ENCODE measurements around the gene PDXDC1.
"Not testable (repeated sequence)": the region's sequence is repeated elsewhere in the genome, so short reads cannot be mapped to it uniquely, and the experiment has no call there.

PDXDC1 gene

DNA sequence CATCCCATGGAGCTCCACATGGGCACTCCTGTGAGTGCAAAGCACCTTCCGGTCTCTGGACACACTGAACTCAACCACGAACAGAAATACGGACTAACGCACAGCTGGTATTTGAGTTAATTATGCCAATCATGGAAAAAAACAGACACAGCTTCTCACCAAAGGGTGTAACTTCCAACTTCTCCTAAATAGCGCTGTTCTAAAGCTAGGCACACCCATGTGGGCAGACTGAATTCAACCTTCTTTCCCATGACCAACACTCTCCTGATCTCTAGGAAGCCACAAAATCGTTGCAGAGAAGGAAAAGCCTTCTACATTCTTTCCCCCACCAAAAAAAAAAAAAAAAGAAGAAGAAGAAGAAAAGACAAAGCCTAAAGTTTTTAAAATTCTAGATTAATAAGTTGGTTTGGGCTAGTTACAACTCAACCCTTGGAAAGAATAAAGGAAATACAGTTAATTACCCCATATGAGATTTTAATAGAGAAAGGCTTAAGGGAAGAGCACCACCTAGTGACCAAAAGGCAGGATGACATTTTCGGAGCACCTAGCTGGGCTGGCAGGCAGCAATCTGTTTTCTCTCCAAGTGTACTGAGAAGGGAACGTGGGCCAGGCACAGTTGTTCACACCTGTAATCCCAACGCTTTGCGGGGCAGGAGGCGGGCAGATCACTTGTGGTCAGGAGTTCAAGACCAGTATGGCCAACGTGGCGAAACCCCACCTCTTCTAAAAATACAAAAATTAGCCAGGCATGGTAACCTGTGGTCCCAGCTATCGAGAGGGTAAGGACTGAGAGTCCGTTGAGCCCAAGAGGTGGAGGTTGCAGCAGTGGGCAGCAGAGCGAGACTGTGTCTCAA lies 97.3 kb downstream of the PDXDC1 start:
- H3K4me1 ChIP-seq (ENCODE audit: control insufficient read depth, insufficient read depth, low read length); H3K9me3 ChIP-seq (ENCODE audit: control insufficient read depth, insufficient read depth, low read length); H3K27me3 ChIP-seq (ENCODE audit: control insufficient read depth, insufficient read depth, low read length); H3K4me3 ChIP-seq (ENCODE audit: low read depth, low read length); H3K9ac ChIP-seq (ENCODE audit: low read depth, low read length): not testable (repeated sequence)
- H3K36me3 ChIP-seq (ENCODE audit: control insufficient read depth, insufficient read depth, low read length), result peaks cover 28% of the 10 kb centered on the region

DNA sequence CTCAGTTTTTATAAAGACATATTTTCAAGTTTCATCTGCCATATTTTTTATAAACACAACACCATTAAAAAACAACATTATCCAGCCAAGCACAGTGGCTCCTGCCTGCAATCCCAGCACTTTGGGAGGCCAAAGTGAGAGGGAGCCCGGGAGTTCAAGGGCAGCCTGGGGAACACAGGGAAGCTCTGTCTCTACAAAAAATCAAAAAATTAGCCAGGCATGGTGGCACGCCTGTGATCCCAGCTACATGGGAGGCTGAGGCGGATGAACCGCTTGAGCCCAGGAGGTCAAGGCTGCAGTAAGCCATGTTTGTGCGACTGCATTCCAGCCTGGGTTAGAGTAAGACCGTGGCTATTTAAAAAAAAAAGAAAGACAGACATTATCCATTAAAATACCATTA lies 98.3 kb downstream of the PDXDC1 start:
- Histone ChIP-seq H3K9ac (ENCODE audit: low read depth, low read length) (no peak overlapping the region), H3K4me3 (ENCODE audit: low read depth, low read length) (no peak overlapping the region), H3K4me1 (ENCODE audit: control insufficient read depth, insufficient read depth, low read length) (no peaks in the 10 kb centered on the region), H3K9me3 (ENCODE audit: control insufficient read depth, insufficient read depth, low read length) (no peaks in the 10 kb centered on the region), H3K36me3 (ENCODE audit: control insufficient read depth, insufficient read depth, low read length) (peaks cover 28% of the 10 kb centered on the region), H3K27me3 (ENCODE audit: control insufficient read depth, insufficient read depth, low read length) (no peaks in the 10 kb centered on the region)

GRCh38 chr16:15076161-15076560 lies 101.3 kb downstream of the PDXDC1 start:
- not testable (repeated sequence) for H3K4me1 ChIP-seq (ENCODE audit: control insufficient read depth, insufficient read depth, low read length); H3K27me3 ChIP-seq (ENCODE audit: control insufficient read depth, insufficient read depth, low read length); H3K9me3 ChIP-seq (ENCODE audit: control insufficient read depth, insufficient read depth, low read length); H3K4me3 ChIP-seq (ENCODE audit: low read depth, low read length); H3K9ac ChIP-seq (ENCODE audit: low read depth, low read length)
- H3K36me3 ChIP-seq (ENCODE audit: control insufficient read depth, insufficient read depth, low read length), result peaks cover 25% of the 10 kb centered on the region

- H3K4me1 ChIP-seq (ENCODE audit: control insufficient read depth, insufficient read depth, low read length); H3K27me3 ChIP-seq (ENCODE audit: control insufficient read depth, insufficient read depth, low read length); H3K9ac ChIP-seq (ENCODE audit: low read depth, low read length); H3K9me3 ChIP-seq (ENCODE audit: control insufficient read depth, insufficient read depth, low read length); H3K4me3 ChIP-seq (ENCODE audit: low read depth, low read length): not testable (repeated sequence)
- H3K36me3 ChIP-seq (ENCODE audit: control insufficient read depth, insufficient read depth, low read length), result peaks cover 20% of the 10 kb centered on the region
Observed at GRCh38 chr16:15080883-15081282, 106.1 kb downstream of the PDXDC1 start.

GRCh38 chr16:15082788-15083187 lies 108.0 kb downstream of the PDXDC1 start:
- not testable (repeated sequence) for H3K9ac ChIP-seq (ENCODE audit: low read depth, low read length); H3K4me1 ChIP-seq (ENCODE audit: control insufficient read depth, insufficient read depth, low read length); H3K27me3 ChIP-seq (ENCODE audit: control insufficient read depth, insufficient read depth, low read length); H3K9me3 ChIP-seq (ENCODE audit: control insufficient read depth, insufficient read depth, low read length); H3K4me3 ChIP-seq (ENCODE audit: low read depth, low read length)
- H3K36me3 ChIP-seq (ENCODE audit: control insufficient read depth, insufficient read depth, low read length), result peaks cover 15% of the 10 kb centered on the region

DNA sequence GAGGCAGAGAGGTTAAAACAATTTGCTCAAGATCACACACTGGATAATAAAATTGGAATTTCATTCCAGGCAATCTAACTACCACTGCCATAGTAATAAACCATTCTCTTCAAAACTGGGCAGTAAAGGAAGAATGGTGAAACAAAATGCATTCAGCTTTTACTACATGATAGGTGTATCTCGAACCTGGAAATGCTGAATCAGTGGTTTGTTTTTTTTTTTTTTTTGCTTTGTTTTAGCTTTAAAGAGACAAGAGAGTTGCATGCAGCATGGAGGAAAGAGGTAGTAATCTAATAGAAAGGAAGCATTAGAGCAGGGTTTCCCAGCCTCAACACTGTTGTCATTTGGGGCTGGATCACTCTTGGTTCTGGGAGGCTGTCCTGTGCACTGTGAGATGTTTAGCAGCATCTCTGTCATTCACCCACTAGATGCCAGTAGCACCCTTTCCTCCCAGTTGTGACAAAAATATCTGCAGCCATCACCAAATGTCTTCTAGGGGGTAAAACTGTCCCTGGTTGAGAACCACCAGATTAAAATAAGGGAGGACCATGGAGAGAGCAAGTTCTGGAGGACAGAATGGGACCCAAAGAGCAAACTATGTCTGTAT lies 115.9 kb downstream of the PDXDC1 start:
- not testable (repeated sequence) for H3K36me3 ChIP-seq (ENCODE audit: control insufficient read depth, insufficient read depth, low read length); H3K9me3 ChIP-seq (ENCODE audit: control insufficient read depth, insufficient read depth, low read length); H3K4me1 ChIP-seq (ENCODE audit: control insufficient read depth, insufficient read depth, low read length); H3K27me3 ChIP-seq (ENCODE audit: control insufficient read depth, insufficient read depth, low read length); H3K4me3 ChIP-seq (ENCODE audit: low read depth, low read length); H3K9ac ChIP-seq (ENCODE audit: low read depth, low read length)

DNA sequence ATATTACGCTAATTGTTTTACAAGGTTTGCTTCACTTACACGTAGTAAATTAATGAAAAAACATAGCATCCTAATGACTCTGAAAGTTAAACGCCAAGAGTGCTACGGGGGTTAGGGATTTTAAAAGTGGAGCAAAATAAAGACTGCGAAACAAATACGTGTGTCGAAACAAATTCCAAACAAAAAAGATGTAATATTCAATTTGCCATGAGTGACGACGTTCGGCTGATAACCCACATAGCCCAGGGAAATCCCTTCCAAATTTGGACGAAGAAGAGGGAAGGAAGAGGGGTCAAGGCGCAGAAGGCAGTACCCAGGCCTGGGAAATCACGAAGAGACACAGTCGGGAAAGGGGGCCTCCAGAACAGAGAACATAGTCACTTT lies 118.7 kb downstream of the PDXDC1 start:
- H3K4me1 ChIP-seq (ENCODE audit: control insufficient read depth, insufficient read depth, low read length); H3K9me3 ChIP-seq (ENCODE audit: control insufficient read depth, insufficient read depth, low read length); H3K36me3 ChIP-seq (ENCODE audit: control insufficient read depth, insufficient read depth, low read length); H3K27me3 ChIP-seq (ENCODE audit: control insufficient read depth, insufficient read depth, low read length): not testable (repeated sequence)
- H3K9ac ChIP-seq (ENCODE audit: low read depth, low read length), result peak overlapping the region; percentile 97
- peak overlapping the region; percentile 96 for H3K4me3 ChIP-seq (ENCODE audit: low read depth, low read length)

DNA sequence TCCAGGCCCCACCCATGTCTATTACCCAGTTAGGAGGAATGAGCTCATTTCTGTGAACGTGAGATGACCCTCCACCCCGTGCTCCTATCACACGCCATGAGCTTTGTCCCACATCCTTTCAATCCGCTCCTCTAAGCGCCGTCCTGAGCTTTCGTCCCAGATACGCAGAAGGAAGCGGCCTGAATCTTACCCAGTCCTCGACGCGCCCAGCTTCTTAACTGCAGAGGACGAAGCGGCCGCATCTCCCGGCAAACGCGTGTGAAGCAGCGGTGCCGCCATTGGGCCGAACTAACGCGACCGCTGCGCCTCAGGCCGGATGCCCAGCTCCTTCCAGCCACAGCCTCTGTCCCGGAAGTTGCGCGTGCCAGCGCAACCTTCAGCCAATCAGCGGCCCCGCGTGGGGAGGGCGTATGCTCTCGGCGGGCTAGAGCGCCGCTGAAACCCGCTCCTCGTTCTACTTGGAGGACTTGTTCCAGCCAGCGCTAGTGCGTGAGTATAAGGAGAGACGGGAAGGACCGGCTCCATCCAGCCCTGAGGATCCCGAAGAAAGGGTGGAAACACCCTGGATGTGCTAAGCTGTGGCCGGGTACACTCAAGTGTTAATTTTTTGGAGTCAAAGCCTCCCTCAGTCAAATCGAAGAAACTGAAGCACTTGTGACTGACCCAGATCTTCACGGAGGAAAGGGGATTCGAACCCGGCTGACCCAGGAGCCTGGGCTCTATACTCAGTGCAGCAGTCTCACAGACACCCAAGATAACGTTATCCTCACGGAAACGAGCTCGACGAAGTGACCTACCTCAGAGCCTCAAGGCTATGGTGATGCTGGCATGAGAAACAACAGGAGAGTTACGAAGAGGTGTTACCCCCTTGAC lies 119.4 kb downstream of the PDXDC1 start, which contains the start of gene RRN3:
Gene RRN3, minus strand, starts transcription at position 318 of the 873 bp plus-strand sequence. Its CDS starts 39 bp downstream, at position 279.
- H3K36me3 ChIP-seq (ENCODE audit: control insufficient read depth, insufficient read depth, low read length); H3K9me3 ChIP-seq (ENCODE audit: control insufficient read depth, insufficient read depth, low read length); H3K4me1 ChIP-seq (ENCODE audit: control insufficient read depth, insufficient read depth, low read length); H3K27me3 ChIP-seq (ENCODE audit: control insufficient read depth, insufficient read depth, low read length): not testable (repeated sequence)
- peak within 1 kb of the TSS; percentile 97 for H3K9ac ChIP-seq (ENCODE audit: low read depth, low read length)
- peak within 1 kb of the TSS; percentile 96 for H3K4me3 ChIP-seq (ENCODE audit: low read depth, low read length)

- H3K27me3 ChIP-seq (ENCODE audit: control insufficient read depth, insufficient read depth, low read length); H3K9ac ChIP-seq (ENCODE audit: low read depth, low read length); H3K9me3 ChIP-seq (ENCODE audit: control insufficient read depth, insufficient read depth, low read length); H3K4me1 ChIP-seq (ENCODE audit: control insufficient read depth, insufficient read depth, low read length); H3K4me3 ChIP-seq (ENCODE audit: low read depth, low read length); H3K36me3 ChIP-seq (ENCODE audit: control insufficient read depth, insufficient read depth, low read length): not testable (repeated sequence)
Observed at GRCh38 chr16:15096583-15096972, 121.8 kb downstream of the PDXDC1 start.

DNA sequence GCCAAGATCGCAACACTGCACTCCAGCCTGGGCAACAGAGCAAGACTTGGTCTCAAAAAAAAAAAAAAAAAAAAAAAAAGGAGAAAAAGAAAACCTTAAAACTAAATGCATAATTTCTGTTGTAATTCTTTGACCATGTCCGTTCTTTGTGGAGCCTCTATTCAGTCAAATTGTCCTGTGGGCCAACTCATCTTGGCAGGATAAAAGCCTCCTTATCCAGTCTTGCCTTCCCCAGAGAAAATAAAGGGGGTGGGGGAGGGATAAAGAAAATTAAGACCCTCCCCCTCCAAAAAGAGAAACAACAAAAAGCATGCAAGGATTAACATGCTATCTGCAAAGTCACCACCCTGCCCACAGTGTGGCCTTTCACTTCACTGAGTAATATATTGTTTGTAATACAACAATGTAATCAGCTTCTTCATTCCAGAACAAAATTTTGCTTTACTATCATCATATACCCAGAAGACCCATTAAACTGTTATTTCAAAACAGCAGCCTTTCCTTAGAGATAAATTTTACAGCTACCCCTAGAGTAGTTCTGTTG lies 124.6 kb downstream of the PDXDC1 start:
- H3K9me3 ChIP-seq (ENCODE audit: control insufficient read depth, insufficient read depth, low read length); H3K4me1 ChIP-seq (ENCODE audit: control insufficient read depth, insufficient read depth, low read length); H3K9ac ChIP-seq (ENCODE audit: low read depth, low read length); H3K36me3 ChIP-seq (ENCODE audit: control insufficient read depth, insufficient read depth, low read length); H3K27me3 ChIP-seq (ENCODE audit: control insufficient read depth, insufficient read depth, low read length); H3K4me3 ChIP-seq (ENCODE audit: low read depth, low read length): not testable (repeated sequence)

- H3K4me1 ChIP-seq (ENCODE audit: control insufficient read depth, insufficient read depth, low read length); H3K27me3 ChIP-seq (ENCODE audit: control insufficient read depth, insufficient read depth, low read length); H3K4me3 ChIP-seq (ENCODE audit: low read depth, low read length); H3K9me3 ChIP-seq (ENCODE audit: control insufficient read depth, insufficient read depth, low read length); H3K36me3 ChIP-seq (ENCODE audit: control insufficient read depth, insufficient read depth, low read length); H3K9ac ChIP-seq (ENCODE audit: low read depth, low read length): not testable (repeated sequence)
Observed at GRCh38 chr16:15100372-15100987, 125.7 kb downstream of the PDXDC1 start.
